Measurements from ENCODE around the gene ORMDL3.

DNA sequence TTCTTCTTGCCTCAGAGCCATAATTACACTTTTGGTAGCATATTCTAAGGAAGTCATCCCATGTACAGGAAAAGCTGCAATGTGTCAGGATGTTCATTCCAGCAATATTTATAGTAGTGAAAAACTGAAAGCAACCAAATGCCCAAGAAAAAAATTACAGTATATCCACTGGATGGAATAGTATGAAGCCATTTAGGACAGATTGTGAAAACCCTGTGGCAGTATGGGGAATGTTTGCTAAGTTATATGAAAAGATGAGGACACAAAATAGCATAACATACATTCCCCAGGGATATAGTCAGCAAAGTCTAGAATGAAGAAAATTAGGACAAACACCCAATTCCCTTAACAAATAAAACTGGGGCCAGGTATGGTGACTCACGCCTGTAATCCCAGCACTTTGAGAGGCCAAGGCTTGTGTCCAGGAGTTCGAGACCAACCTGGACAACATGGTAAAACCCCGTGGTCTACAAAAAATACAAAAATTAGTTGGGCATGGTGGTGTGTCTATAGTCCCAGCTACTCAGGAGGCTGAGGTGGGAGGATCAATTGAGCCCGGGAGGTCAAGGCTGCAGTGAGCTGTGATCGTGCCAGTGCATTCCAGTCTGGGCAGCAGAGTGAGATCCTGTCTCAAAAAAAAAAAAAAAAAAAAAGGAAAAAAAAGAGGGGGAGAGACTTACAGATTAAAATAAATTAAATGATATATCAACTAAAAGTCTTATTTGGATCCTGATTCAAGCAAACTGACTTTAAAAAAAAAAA, 2.4 kb upstream of the ORMDL3 start:
- TF ChIP-seq FOXM1 (IDR thresholded peaks at IDR 0.05; ENCODE audit: borderline replicate concordance) (no peak), FOXA1 (IDR thresholded peaks at IDR 0.05) (no peak), CTBP1 (IDR thresholded peaks at IDR 0.05; ENCODE audit: borderline replicate concordance) (no peak), ARNT (IDR thresholded peaks at IDR 0.05) (no peak)
